ENCODE measurements around the gene SDK2.

Gene SDK2

GRCh38 chr17:73535746-73536145 lies 108.5 kb downstream of the SDK2 start:
- DNase-seq (ENCODE audit: low spot score): no peak
- TF ChIP-seq, protein P1, sequence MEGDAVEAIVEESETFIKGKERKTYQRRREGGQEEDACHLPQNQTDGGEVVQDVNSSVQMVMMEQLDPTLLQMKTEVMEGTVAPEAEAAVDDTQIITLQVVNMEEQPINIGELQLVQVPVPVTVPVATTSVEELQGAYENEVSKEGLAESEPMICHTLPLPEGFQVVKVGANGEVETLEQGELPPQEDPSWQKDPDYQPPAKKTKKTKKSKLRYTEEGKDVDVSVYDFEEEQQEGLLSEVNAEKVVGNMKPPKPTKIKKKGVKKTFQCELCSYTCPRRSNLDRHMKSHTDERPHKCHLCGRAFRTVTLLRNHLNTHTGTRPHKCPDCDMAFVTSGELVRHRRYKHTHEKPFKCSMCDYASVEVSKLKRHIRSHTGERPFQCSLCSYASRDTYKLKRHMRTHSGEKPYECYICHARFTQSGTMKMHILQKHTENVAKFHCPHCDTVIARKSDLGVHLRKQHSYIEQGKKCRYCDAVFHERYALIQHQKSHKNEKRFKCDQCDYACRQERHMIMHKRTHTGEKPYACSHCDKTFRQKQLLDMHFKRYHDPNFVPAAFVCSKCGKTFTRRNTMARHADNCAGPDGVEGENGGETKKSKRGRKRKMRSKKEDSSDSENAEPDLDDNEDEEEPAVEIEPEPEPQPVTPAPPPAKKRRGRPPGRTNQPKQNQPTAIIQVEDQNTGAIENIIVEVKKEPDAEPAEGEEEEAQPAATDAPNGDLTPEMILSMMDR (IDR thresholded peaks at IDR 0.05; ENCODE audit: extremely low read depth, insufficient read depth, missing control alignments): no peak
- in situ Hi-C loops (cut with MboI; ENCODE audit: low pct_unique_long_range_greater_than_20kb, low sequenced_read_pairs, unreplicated experiment): no loop called here

- DNase-seq (ENCODE audit: low spot score): no peak
- in situ Hi-C loops (cut with MboI; ENCODE audit: low pct_unique_long_range_greater_than_20kb, low sequenced_read_pairs, unreplicated experiment): no loop called here
Measured at GRCh38 chr17:73534209-73534909, 109.9 kb downstream of the SDK2 start.

GRCh38 chr17:73533781-73534180 lies 110.5 kb downstream of the SDK2 start:
- TF ChIP-seq, protein P1 (IDR thresholded peaks at IDR 0.05; ENCODE audit: extremely low read depth, insufficient read depth, missing control alignments): no peak
- no peak for DNase-seq (ENCODE audit: low spot score)
- in situ Hi-C loops (cut with MboI; ENCODE audit: low pct_unique_long_range_greater_than_20kb, low sequenced_read_pairs, unreplicated experiment): no loop called here

More at GRCh38 chr17:73534209-73534909, 109.9 kb downstream of the SDK2 start:
- TF ChIP-seq, protein P1 (IDR thresholded peaks at IDR 0.05; ENCODE audit: extremely low read depth, insufficient read depth, missing control alignments): no peak

DNA sequence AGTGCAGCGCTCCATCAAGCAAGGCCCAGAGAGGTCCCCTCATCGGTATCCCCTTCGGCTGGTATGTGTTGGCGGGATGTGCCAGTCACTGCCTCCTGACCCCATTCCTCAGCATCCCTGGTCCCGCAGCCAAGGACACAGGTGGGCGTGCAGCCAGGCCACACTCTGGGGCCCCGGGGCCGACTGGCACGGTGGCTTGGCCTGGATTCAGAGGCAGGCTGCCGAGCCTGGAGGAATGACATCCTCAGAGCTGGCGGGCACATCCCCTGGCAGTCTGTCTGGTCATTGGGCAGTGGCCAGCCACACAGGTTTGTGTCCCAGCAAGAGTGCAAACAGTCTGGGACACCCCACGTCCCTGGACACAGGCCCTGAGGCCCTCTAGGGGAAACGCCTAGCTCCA lies 111.1 kb downstream of the SDK2 start:
- TF ChIP-seq, protein P1 (IDR thresholded peaks at IDR 0.05; ENCODE audit: extremely low read depth, insufficient read depth, missing control alignments): no peak
- DNase-seq (ENCODE audit: low spot score): no peak
- in situ Hi-C loops (cut with MboI; ENCODE audit: low pct_unique_long_range_greater_than_20kb, low sequenced_read_pairs, unreplicated experiment): no loop called here

DNA sequence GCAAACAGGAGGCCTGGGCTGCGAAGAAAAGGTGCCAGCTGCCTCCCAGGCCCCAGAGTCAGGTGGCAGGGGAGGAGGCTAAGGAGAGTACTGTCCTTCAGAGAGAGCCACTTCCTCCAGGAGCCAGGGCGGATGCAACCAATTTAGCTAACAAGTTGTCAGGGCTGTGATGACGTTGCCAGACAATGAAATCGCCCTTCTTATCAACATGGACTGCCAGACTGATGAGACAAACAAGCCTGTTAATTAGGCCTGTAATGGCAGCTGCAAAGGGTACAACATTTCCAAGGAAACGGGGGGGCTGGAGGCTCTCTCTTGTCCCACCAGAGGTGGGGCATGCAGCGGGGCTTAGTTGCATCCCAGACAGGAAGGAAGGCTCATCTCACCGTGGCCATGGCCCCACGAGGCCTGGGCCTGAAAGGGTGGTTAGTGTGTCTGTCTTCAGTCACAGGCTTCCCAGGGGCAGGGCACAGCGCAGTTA lies 111.8 kb downstream of the SDK2 start:
- no peak for DNase-seq (ENCODE audit: low spot score)
- TF ChIP-seq, protein P1 (IDR thresholded peaks at IDR 0.05; ENCODE audit: extremely low read depth, insufficient read depth, missing control alignments): no peak
- in situ Hi-C loops (cut with MboI; ENCODE audit: low pct_unique_long_range_greater_than_20kb, low sequenced_read_pairs, unreplicated experiment): no loop called here

GRCh38 chr17:73531158-73531557 lies 113.1 kb downstream of the SDK2 start:
- in situ Hi-C loops (cut with MboI; ENCODE audit: low pct_unique_long_range_greater_than_20kb, low sequenced_read_pairs, unreplicated experiment): no loop called here
- no peak for DNase-seq (ENCODE audit: low spot score)
- TF ChIP-seq, protein P1 (IDR thresholded peaks at IDR 0.05; ENCODE audit: extremely low read depth, insufficient read depth, missing control alignments): no peak

Data from GM13977 (cell line).